HG02885 (cell line): ENCODE measurements around the gene FRMD7.
A peak's percentile ranks its signal among the peaks of the same experiment; 100 is the strongest.
"Not testable (repeated sequence)": the region's sequence is repeated elsewhere in the genome, so short reads cannot be mapped to it uniquely, and the experiment has no call there.

Experiments used
- ATAC-seq: cut with Tn5 transposase; IDR thresholded peaks from one replicate; pipeline ENCODE4 v1.9.1; 2021; ENCODE audit warnings: mild to moderate bottlenecking; ENCODE audit not compliant: unreplicated experiment, poor library complexity

FRMD7 gene

GRCh38 chrX:132093239-132093860 is 34.5 kb downstream of the FRMD7 start:
- ATAC-seq = no peak

- ATAC-seq = peak; percentile 95
Measured at GRCh38 chrX:132092439-132093065, 35.3 kb downstream of the FRMD7 start.

GRCh38 chrX:132090403-132091159 is 37.2 kb downstream of the FRMD7 start:
- no peak for ATAC-seq

GRCh38 chrX:132088864-132089263 is 39.0 kb downstream of the FRMD7 start:
- ATAC-seq = no peak

GRCh38 chrX:132086672-132087071 is 41.1 kb downstream of the FRMD7 start:
- ATAC-seq = no peak

- ATAC-seq = no peak
Measured at GRCh38 chrX:132085786-132086185, 42.0 kb downstream of the FRMD7 start.

GRCh38 chrX:132077912-132078311 is 49.9 kb downstream of the FRMD7 start:
- no peak for ATAC-seq

GRCh38 chrX:132077414-132077813 is 50.4 kb downstream of the FRMD7 start:
- ATAC-seq = no peak

GRCh38 chrX:132071254-132071653 is 56.6 kb downstream of the FRMD7 start:
- no peak for ATAC-seq

GRCh38 chrX:132068405-132068804 is 59.4 kb downstream of the FRMD7 start:
- no peak for ATAC-seq

- ATAC-seq = no peak
Measured at GRCh38 chrX:132063862-132064261, 64.0 kb downstream of the FRMD7 start.

- ATAC-seq = no peak
Measured at GRCh38 chrX:132063334-132063733, 64.5 kb downstream of the FRMD7 start.

- ATAC-seq = peak; percentile 74
Measured at GRCh38 chrX:132059973-132060540, 67.8 kb downstream of the FRMD7 start.

GRCh38 chrX:132058975-132059374 is 68.8 kb downstream of the FRMD7 start:
- peak; percentile 46 for ATAC-seq

GRCh38 chrX:132058050-132058449 is 69.8 kb downstream of the FRMD7 start:
- ATAC-seq = no peak

- not testable (repeated sequence) for ATAC-seq
Measured at GRCh38 chrX:132051778-132052177, 76.0 kb downstream of the FRMD7 start.

- no peak for ATAC-seq
Measured at GRCh38 chrX:132046533-132046932, 81.3 kb downstream of the FRMD7 start.

- no peak for ATAC-seq
Measured at GRCh38 chrX:132045456-132045855, 82.4 kb downstream of the FRMD7 start.

GRCh38 chrX:132044953-132045352 is 82.9 kb downstream of the FRMD7 start:
- no peak for ATAC-seq

GRCh38 chrX:132043977-132044376 is 83.8 kb downstream of the FRMD7 start:
- no peak for ATAC-seq

- no peak for ATAC-seq
Measured at GRCh38 chrX:132041015-132041414, 86.8 kb downstream of the FRMD7 start.
